Neural progenitor cell (in vitro differentiated cells): ENCODE data around the gene DRAXIN.

Experiments used
- CTCF ChIP-seq: fragments of 200-600 bp; sonication (generic); IDR thresholded peaks from 2 replicates; pipeline ENCODE4 v1.5.1; 2017; ENCODE audit warnings: antibody characterized with exemption, mild to moderate bottlenecking
- EZH2phosphoT487 ChIP-seq: fragments of 200-600 bp; sonication (generic); IDR thresholded peaks from 2 replicates; pipeline ENCODE4 v1.6.1; 2017; ENCODE audit warnings: antibody characterized with exemption

DNA sequence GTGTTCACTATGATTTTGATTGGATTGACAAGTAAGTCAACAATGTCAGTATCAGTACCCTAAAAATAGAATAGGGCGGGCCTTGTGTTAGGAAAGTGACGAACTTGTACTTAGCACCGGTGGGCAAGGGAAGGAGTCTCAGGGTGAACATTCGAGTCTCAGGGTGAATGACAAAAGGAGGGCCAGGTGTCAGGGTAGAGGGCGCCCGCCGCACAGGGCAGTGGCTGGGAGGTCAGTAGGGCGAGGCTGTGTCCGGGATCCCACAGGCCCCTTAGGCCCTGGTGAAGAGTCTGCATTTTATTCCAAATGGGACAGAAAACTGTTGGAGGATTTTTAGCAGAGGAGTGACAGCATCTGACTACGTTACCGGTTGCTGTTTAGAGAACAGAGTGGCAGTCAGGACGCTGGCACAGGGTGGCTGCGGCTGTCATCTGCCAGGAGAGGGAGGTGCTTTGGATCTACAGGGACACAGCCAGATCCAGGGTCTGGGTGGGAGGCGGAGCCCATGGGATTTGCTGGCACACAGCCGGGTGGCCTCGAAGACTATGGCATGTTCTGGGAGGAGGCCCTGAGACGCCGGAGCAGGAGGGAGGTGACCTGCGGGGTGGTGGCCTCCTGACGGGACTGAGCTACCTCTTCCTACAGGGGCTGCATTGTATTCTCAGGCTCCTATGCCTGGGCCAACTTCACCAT is 55.4 kb downstream of the DRAXIN start:
- TF ChIP-seq CTCF (no peak), EZH2phosphoT487 (no peak)
